GM21528 (cell line): ENCODE measurements around the gene ABLIM1.

Source experiments
- ATAC-seq: cut with Tn5 transposase; IDR thresholded peaks from one replicate; pipeline ENCODE4 v1.9.1; 2021; ENCODE audit warnings: mild to moderate bottlenecking, moderate library complexity; ENCODE audit not compliant: unreplicated experiment, low FRiP score

Gene ABLIM1

GRCh38 chr10:114681542-114681941 is 23.5 kb upstream of the ABLIM1 start:
- no peak for ATAC-seq

DNA sequence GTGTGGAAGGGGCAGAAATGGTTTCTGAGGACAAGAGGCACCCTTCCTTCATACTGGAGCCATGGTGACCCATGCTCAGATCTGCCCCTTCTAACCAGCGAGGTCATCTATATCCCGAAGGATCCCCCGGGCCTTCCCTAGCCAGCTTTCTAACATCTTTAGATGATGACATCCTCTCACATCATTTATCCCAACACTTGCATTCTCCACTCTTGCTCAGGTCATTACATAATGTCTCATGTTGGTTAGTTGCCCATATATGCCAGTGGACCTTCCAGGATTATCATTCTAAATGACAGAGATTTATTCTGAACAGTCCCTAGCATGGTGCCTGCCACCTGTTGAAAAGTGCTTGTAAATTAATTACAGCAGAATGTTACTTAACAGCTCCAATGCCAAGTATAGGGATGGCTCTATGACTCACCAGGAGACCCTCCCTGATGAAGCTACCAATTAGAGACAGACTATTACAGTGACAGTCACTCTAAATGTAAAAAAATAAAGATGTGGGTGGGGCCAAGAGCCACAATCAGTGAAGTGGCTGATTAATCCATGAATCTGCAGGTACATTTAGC is 22.6 kb upstream of the ABLIM1 start:
- no peak for ATAC-seq

- no peak for ATAC-seq
Observed at GRCh38 chr10:114679552-114679951, 21.5 kb upstream of the ABLIM1 start.

- ATAC-seq = no peak
Observed at GRCh38 chr10:114678820-114679219, 20.7 kb upstream of the ABLIM1 start.

GRCh38 chr10:114678336-114678735 is 20.3 kb upstream of the ABLIM1 start:
- ATAC-seq = no peak

- no peak for ATAC-seq
Observed at GRCh38 chr10:114674346-114674745, 16.3 kb upstream of the ABLIM1 start.

DNA sequence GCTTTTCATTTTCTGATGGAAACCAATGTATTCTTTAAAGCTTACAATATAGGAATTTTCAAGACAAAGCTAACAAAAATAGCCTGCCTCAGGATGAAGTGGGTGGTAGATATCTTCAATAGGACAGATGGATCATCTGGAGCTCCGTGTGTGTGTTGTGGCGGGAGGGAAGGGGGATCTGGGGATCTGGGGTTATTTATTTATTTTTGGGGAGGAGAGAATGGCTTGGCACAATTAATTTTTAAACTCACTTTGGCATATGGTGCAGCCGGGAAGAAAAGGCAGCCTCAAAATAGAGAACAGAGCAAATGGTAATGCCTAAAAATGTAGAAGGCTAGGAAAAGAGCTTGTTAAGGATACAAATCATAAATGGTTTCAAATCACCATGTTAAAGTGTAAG is 11.6 kb upstream of the ABLIM1 start:
- ATAC-seq = no peak

- ATAC-seq = no peak
Observed at GRCh38 chr10:114668375-114669080, 10.5 kb upstream of the ABLIM1 start.

DNA sequence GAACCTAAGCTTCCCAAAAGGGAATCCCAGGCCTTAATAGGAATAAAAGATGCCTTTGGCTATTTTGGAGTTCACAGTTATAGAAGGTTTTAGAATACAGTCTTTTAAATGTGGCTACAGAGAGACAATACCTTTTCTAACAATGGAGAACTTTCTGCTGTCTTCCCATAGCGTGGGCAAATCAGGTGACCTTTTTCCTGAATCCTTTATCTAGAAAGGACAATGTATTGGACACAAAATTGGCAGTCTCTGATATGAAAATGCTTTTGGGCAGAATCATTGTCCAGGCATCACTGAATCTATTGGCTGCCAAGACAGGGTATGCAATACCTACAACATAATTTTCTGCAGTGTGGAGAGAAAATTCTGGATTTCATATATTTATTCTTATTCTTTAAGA is 7.8 kb upstream of the ABLIM1 start:
- ATAC-seq = no peak

- no peak for ATAC-seq
Observed at GRCh38 chr10:114665406-114665805, 7.3 kb upstream of the ABLIM1 start.

DNA sequence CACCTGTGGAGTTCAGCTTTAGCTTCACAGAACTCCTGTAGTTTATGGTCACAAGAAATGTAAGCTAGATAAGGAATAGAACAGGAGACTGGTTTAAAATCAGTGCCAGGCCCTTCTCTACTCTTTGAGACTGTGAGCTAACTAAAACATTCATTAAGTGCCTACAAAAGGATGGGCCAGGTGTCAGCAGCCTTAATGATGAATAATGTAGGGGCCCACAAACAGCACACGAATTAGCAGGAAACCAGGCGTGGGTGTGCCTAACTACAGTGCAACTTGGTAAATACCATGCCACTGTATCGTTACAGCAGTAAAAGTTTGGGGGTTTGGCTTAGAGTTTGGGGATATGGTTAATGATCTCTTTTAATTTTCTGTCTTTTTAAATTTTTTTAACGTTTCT is 6.1 kb upstream of the ABLIM1 start:
- ATAC-seq = no peak

DNA sequence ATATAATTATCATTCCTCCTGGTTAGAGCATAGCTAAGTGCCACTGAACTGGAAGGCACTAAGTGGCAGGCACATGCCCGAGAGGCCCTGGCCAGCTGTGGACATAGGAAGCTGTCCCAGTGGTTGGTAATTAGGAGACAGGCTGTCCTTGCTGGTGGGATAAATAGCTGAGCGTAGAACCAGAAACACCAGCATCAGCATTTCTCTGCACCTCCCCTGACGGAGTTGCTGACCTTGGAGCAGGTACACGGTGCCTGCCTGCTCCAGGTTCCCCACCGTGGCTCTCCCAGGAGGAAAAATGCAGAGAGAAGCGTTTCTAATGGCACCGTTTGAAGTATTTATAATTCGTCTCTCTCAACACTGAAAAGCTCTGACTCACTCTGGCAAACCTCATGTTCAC is 5.6 kb upstream of the ABLIM1 start:
- no peak for ATAC-seq

DNA sequence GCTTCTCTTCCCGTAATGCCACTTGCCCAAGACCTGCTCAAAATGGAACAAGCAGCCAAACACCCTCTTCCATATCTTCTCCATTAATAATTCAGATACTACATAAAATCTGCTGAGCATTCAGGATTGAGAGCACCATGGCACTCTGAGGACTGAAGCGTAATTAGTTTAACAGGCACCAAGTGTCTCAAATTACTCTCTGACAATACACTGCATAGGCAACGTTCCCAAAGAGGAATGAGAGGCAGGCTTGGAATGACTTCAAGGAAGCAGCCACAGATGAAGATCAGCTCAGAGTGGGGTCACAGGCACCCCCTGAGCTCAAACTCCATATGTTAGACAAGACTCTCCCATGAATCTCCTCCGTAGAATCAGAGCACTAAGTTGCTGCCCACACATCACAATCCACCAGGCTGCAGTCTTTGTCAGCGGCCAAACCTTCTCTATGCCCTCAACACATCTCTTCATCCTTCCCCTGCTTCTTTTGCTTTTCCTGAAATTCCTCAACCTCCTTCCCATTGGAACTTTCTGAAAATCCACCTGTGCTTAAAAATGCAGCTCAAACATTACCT is 4.7 kb upstream of the ABLIM1 start:
- no peak for ATAC-seq

GRCh38 chr10:114661212-114661880 is 3.3 kb upstream of the ABLIM1 start:
- ATAC-seq = no peak

- no peak for ATAC-seq
Observed at GRCh38 chr10:114655671-114656070, 2.4 kb downstream of the ABLIM1 start.

DNA sequence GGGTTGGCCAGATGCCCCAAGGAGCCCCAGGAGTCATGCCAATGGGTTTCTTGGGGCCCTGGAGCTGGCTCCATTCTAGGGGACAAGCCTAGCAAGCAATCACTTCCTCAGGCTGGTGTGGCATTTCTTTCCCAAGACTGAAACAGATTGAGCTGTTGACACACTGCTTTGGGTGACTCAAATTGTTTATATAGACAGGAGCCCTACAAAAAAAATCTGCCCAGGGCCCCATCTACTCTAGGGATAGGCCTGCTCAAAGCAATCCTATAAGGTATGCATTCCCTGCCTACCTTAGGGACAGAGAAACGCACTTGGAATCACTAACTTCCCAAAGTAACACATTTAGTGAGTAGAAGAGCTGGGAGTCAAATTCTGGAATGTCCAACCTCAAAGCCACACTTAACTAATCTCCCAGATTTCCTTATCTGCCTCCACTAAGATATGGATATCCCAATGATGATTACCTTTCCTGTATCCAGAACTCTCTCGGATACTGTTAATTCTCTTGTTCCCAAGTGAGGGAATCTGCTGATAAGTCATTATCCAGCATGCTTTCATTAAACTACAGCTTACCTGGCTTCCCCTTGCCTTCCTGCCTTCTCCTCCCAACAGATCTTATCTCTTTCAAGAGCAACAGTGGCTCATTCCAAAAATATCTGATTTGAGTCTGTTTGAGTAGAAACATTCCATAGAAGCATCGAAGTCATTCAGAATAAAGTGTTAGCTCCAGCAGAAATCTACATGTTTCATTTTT is 3.1 kb downstream of the ABLIM1 start:
- no peak for ATAC-seq

GRCh38 chr10:114653926-114654325 is 4.1 kb downstream of the ABLIM1 start:
- no peak for ATAC-seq

GRCh38 chr10:114652402-114653368 is 5.4 kb downstream of the ABLIM1 start:
- no peak for ATAC-seq

DNA sequence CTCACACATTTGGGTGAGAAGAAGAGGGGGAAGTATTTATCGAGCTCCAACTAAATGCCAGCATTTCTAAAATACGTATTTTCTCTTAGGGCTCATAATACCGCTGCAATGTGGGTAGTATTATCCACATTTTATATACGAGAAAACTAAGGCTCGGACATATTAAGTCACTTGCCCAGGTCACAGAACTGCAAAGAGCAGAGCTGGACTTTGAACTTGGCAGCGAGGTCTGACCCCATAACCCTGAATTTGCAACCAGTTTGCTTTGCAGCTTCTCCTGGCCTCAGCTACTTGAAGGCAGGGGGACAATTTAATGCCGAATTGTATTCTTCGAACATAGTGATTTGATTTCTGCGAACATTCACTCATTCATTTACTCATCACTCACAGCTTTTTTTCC is 7.2 kb downstream of the ABLIM1 start:
- ATAC-seq = no peak

GRCh38 chr10:114650266-114650665 is 7.8 kb downstream of the ABLIM1 start:
- ATAC-seq = no peak
